ENCODE results near the gene CADM1.

Gene CADM1

GRCh38 chr11:115178705-115179104 is 325.5 kb downstream of the CADM1 start:
- no peak for DNase-seq (ENCODE audit: low read depth)

- DNase-seq (ENCODE audit: low read depth) = no peak
Measured at GRCh38 chr11:115173136-115173535, 331.1 kb downstream of the CADM1 start.

- no peak for DNase-seq (ENCODE audit: low read depth)
Measured at GRCh38 chr11:115170133-115170815, 333.9 kb downstream of the CADM1 start.

GRCh38 chr11:115169251-115169650 is 335.0 kb downstream of the CADM1 start:
- DNase-seq (ENCODE audit: low read depth) = no peak

- no peak for DNase-seq (ENCODE audit: low read depth)
Measured at GRCh38 chr11:115168686-115169085, 335.5 kb downstream of the CADM1 start.

- no peak for DNase-seq (ENCODE audit: low read depth)
Measured at GRCh38 chr11:115168229-115168671, 336.0 kb downstream of the CADM1 start.

GRCh38 chr11:115167456-115167855 is 336.8 kb downstream of the CADM1 start:
- DNase-seq (ENCODE audit: low read depth) = no peak

GRCh38 chr11:115166820-115167219 is 337.4 kb downstream of the CADM1 start:
- no peak for DNase-seq (ENCODE audit: low read depth)

GRCh38 chr11:115164774-115165173 is 339.4 kb downstream of the CADM1 start:
- no peak for DNase-seq (ENCODE audit: low read depth)

- no peak for DNase-seq (ENCODE audit: low read depth)
Measured at GRCh38 chr11:115162919-115163318, 341.3 kb downstream of the CADM1 start.

- DNase-seq (ENCODE audit: low read depth) = no peak
Measured at GRCh38 chr11:115161876-115162275, 342.3 kb downstream of the CADM1 start.

- DNase-seq (ENCODE audit: low read depth) = no peak
Measured at GRCh38 chr11:115159207-115159606, 345.0 kb downstream of the CADM1 start.

GRCh38 chr11:115158053-115158452 is 346.2 kb downstream of the CADM1 start:
- DNase-seq (ENCODE audit: low read depth) = no peak

- no peak for DNase-seq (ENCODE audit: low read depth)
Measured at GRCh38 chr11:115157247-115157646, 347.0 kb downstream of the CADM1 start.

- DNase-seq (ENCODE audit: low read depth) = no peak
Measured at GRCh38 chr11:115155978-115156377, 348.2 kb downstream of the CADM1 start.

GRCh38 chr11:115155320-115155719 is 348.9 kb downstream of the CADM1 start:
- no peak for DNase-seq (ENCODE audit: low read depth)

- no peak for DNase-seq (ENCODE audit: low read depth)
Measured at GRCh38 chr11:115154355-115154736, 349.9 kb downstream of the CADM1 start.

- DNase-seq (ENCODE audit: low read depth) = no peak
Measured at GRCh38 chr11:115153731-115154354, 350.4 kb downstream of the CADM1 start.

GRCh38 chr11:115153135-115153534 is 351.1 kb downstream of the CADM1 start:
- no peak for DNase-seq (ENCODE audit: low read depth)

- DNase-seq (ENCODE audit: low read depth) = no peak
Measured at GRCh38 chr11:115151010-115151409, 353.2 kb downstream of the CADM1 start.

GRCh38 chr11:115148691-115149090 is 355.5 kb downstream of the CADM1 start:
- no peak for DNase-seq (ENCODE audit: low read depth)

- DNase-seq (ENCODE audit: low read depth) = no peak
Measured at GRCh38 chr11:115148101-115148500, 356.1 kb downstream of the CADM1 start.

- DNase-seq (ENCODE audit: low read depth) = no peak
Measured at GRCh38 chr11:115147243-115147807, 356.9 kb downstream of the CADM1 start.

GRCh38 chr11:115146425-115146824 is 357.8 kb downstream of the CADM1 start:
- no peak for DNase-seq (ENCODE audit: low read depth)
